ENCODE measurements around the gene TMEM192.
"Not testable (repeated sequence)": the region's sequence is repeated elsewhere in the genome, so short reads cannot be mapped to it uniquely, and the experiment has no call there.

TMEM192 gene

DNA sequence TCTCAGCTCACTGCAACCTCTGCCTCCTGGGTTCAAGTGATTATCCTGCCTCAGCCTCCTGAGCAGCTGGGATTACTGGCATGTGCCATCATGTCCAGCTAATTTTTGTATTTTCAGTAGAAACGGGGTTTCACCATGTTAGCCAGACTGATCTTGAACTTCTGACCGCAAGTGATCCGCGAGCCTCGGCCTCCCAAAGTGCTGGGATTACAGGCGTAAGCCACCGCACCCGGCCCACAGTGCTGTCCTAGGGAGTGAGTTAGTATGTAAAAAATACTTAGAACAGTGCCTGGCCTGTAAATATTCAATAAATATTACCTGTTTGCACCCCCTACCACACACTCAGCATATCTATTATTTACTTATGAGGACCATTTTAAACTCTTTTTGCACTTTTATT is 20.5 kb downstream of the TMEM192 start:
- not testable (repeated sequence) for DNase-seq (ENCODE audit: low read depth)

GRCh38 chr4:165088366-165088765 is 24.3 kb downstream of the TMEM192 start:
- no peak for DNase-seq (ENCODE audit: low read depth)

- no peak for DNase-seq (ENCODE audit: low read depth)
These were observed 26.7 kb downstream of the TMEM192 start for GRCh38 chr4:165085946-165086345.

GRCh38 chr4:165084787-165085186 is 27.9 kb downstream of the TMEM192 start:
- not testable (repeated sequence) for DNase-seq (ENCODE audit: low read depth)

- DNase-seq (ENCODE audit: low read depth), result no peak
These were observed 33.2 kb downstream of the TMEM192 start for GRCh38 chr4:165079476-165079875.

GRCh38 chr4:165077034-165077578 is 35.6 kb downstream of the TMEM192 start:
- no peak for DNase-seq (ENCODE audit: low read depth)

DNA sequence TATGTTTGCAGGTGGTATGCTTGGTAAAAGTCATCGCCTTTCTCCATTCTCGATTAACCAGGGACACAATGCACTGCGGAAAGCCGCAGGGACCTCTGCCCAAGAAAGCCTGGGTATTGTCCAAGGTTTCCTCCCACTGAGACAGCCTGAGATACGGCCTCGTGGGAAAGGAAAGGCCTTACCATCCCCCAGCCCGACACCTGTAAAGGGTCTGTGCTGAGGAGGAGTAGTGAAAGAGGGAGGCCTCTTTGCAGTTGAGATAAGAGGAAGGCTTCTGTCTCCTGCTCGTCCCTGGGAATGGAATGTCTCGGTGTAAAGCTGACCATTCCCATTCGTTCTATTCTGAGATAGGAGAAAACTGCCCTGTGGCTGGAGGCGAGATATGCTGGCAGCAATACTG is 39.3 kb downstream of the TMEM192 start:
- DNase-seq (ENCODE audit: low read depth), result not testable (repeated sequence)

- DNase-seq (ENCODE audit: low read depth), result no peak
These were observed 42.1 kb downstream of the TMEM192 start for GRCh38 chr4:165070560-165070959.

DNA sequence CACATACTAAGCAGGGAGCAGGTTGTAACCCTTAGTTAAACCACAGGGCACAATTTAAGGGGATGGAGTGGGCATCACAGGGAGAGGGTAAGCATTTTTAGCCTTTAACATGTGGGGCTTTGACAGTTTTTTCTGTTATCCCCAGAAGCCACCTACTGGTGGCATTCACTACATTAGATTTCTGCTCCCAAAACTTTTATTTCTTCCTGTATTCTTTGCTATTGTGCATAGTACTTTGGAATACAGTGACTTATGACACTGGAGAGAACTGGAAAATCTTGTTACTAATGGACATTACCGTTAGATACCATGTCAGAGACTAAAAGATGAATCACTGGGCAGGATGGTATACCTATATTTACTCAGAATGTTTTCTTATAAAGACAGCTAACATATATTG is 51.7 kb downstream of the TMEM192 start:
- DNase-seq (ENCODE audit: low read depth), result no peak

GRCh38 chr4:165059386-165059785 is 53.3 kb downstream of the TMEM192 start:
- DNase-seq (ENCODE audit: low read depth), result no peak

- no peak for DNase-seq (ENCODE audit: low read depth)
These were observed 54.0 kb downstream of the TMEM192 start for GRCh38 chr4:165058666-165059065.

- DNase-seq (ENCODE audit: low read depth), result no peak
These were observed 57.1 kb downstream of the TMEM192 start for GRCh38 chr4:165055601-165056000.

DNA sequence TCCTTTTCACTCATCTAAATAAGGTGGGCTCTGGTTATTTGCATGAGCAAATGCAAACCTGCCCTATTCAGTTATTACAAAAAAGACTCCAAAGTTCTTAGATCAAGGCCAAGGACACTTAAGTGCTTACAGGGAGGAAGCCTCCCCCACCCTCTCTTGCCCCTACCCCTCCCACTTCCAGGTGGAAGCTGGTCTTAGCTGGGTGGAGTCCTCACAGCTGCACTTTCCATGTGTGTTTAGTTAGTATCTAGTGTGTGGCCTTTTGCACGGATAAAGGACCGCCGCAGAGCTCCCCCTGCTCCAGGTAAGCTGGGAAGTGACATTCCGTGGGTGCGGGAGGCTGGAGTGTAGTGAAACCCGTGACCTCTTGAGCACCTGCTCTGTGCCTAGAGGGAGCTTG is 59.0 kb downstream of the TMEM192 start, which contains the start of gene TRIM75:
Gene TRIM75, plus strand, starts transcription at position 222 of the 400 bp plus-strand sequence. CDS start 5,282 bp downstream, outside the sequence.
- DNase-seq (ENCODE audit: low read depth), result no peak

DNA sequence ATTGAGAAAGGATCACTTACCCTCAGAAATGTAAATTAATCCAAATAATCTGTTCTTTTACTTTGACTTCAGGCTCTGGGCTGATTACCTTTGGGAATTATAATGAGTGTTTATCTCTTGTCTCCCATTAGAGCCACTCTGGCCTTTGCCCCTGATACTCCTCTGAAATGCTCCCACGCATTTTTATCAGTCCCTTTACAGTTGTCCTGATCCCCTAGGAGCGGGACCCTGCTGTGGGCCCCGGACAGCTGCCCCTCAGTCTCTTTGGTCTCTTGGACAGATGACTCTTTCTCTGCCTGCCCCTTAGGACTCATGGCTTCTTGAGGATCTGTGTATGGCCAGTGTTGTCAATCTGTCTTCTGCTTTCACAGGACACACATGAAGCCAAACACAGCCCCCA is 60.0 kb downstream of the TMEM192 start:
- DNase-seq (ENCODE audit: low read depth), result no peak

DNA sequence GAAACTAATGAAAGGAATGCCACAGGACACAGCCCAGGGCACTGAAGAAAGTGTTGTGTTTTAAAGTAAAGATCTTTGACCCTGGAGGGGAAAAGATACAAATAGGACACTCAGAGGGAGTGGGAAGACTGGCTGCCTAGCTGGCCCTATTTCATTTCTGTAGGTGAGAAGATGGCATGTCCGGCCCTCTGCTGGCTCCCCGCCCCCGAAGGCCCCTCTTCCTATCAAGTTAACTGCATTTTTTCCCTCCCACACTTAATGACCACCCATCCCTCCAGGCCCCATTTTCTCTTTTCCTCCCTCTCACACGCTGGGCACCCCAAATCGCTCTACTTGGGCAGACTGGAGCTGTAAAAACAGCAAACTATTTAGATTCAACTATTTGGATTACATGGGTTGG is 64.5 kb downstream of the TMEM192 start:
- no peak for DNase-seq (ENCODE audit: low read depth)

- no peak for DNase-seq (ENCODE audit: low read depth)
These were observed 81.0 kb downstream of the TMEM192 start, which contains the start of gene TRIM60 for GRCh38 chr4:165031436-165032211. Gene TRIM60, plus strand, starts transcription at chr4:165031999. Its CDS starts 8,074 bp downstream, at chr4:165040073.

DNA sequence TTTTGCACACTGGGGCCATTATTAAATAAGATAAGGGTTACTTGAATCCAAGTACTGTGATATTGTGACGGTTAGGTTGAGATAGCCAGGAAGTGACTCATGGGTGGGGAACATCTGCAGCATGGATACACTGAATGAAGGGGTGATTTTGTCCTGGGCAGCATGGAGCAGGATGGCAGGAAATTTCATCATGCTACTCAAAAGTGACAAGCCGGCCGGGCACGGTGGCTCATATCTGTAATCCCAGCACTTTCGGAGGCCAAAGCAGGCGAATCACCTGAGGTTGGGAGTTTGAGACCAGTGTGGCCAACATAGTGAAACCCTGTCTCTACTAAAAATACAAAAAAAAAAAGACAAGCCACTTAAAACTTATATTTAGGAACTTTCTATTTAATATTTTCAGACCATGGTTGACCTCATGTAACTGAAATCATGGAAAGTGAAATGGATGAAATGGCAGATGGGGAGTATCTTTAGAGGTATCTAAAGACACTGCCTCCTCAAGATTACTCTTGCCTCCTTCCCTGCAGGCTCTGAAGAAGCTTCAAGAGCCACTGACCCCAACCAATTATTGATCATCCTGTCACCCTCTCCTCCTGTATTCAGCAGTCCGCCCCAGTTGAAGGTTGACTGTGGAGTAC is 84.8 kb downstream of the TMEM192 start:
- no peak for DNase-seq (ENCODE audit: low read depth)

GRCh38 chr4:165025782-165026181 is 86.9 kb downstream of the TMEM192 start:
- DNase-seq (ENCODE audit: low read depth), result not testable (repeated sequence)

Measured in stimulated activated CD8-positive, alpha-beta memory T cell treated with anti-CD3 and anti-CD28 coated beads, Interleukin-15, amount 100 ng/mL, for 24 hours (primary cell).